ENCODE measurements around the gene ZNF84. TPM values are rescaled to one million over a fixed set of nuclear protein-coding genes. Genes with fewer than 3 reads are reported as not detected.

Gene ZNF84
- total RNA-seq (2022; extraction: Qiagen RNA extraction): 10.7 to 18.0 TPM (median 12.4 TPM) in 5 replicates

GRCh38 chr12:133037207-133038005, at the start of gene ZNF84:
ZNF84 (plus strand) TSS chr12:133037509; CDS start chr12:133041468, 3,959 bp downstream.

DNA sequence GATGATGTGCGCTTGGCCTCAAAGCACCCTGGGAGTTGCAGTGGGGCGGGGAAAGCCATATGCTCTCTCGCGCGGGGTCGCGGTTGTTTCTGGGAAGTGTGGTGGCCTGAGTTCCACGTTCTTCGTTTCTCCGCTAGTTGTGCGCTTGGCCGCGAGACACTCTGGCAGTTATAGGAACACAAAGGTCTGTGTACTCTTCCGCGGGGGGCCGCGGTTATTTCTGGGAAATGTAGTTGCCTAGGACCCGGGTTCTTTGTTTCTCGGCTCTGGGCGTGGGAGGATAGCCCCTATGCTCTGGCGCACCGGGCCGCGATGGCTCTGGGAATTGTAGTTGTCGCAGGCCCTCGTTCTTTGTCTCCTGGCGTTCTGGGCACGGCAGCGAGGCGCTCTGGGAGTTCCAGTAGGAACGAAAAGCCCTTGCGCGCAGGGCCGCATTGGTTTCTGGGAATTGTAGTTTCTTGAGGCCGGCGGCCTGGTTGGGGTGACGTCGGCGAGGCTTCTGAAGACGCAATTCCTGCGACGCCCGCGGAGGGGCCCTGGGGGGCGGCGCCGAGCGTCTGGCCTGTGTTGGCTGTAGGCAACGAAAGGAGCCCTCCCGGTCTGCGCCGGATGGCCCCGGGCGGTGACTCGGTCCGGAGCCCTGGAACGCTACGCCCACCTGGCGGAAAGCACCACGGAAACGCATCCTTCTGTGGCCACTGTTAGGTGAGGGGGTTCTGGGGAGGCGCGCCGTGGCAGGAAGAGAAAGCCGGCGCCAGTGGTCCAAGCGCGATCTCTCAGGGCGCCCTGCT, 43.3 kb downstream of the ZNF84 start, which contains the start of gene ZNF140:
TSS of gene ZNF140 (plus strand) at position 556 of the 791 bp plus-strand sequence. CDS start 398 bp downstream, outside the sequence.

Other genes with a start within 250 kb of the ZNF84 start
- 18.9 to 24.4 TPM (median 22.3 TPM) in 5 replicates for gene GOLGA3, start 208.6 kb upstream of the ZNF84 start, total RNA-seq (2022; extraction: Qiagen RNA extraction)
- gene CHFR, start 149.9 kb upstream of the ZNF84 start, total RNA-seq (2022; extraction: Qiagen RNA extraction): 17.1 to 22.6 TPM (median 21.6 TPM) in 5 replicates
- 2.5 to 4.3 TPM (median 3.6 TPM) in 5 replicates for gene ZNF605, start 81.2 kb upstream of the ZNF84 start, total RNA-seq (2022; extraction: Qiagen RNA extraction)
- gene ZNF26, start 51.1 kb upstream of the ZNF84 start, total RNA-seq (2022; extraction: Qiagen RNA extraction): 7.4 to 11.1 TPM (median 7.6 TPM) in 5 replicates
- 8.5 to 10.7 TPM (median 10.0 TPM) in 5 replicates for gene ZNF140, start 43.4 kb downstream of the ZNF84 start, total RNA-seq (2022; extraction: Qiagen RNA extraction)
- gene ZNF891, start 92.8 kb downstream of the ZNF84 start, total RNA-seq (2022; extraction: Qiagen RNA extraction): 0.28 to 0.44 TPM (median 0.41 TPM) in 5 replicates
- 0.99 to 2.1 TPM (median 1.2 TPM) in 5 replicates for gene ZNF10, start 93.1 kb downstream of the ZNF84 start, total RNA-seq (2022; extraction: Qiagen RNA extraction)
- 9.2 to 14.0 TPM (median 10.7 TPM) in 5 replicates for gene ZNF268, start 144.0 kb downstream of the ZNF84 start, total RNA-seq (2022; extraction: Qiagen RNA extraction)
- not detected in 5 replicates for gene ANHX, start 198.4 kb downstream of the ZNF84 start, total RNA-seq (2022; extraction: Qiagen RNA extraction)